GM23338 (cell line): ENCODE results near the gene MUC12. TPM values are rescaled to one million over a fixed set of nuclear protein-coding genes. Genes with fewer than 3 reads are reported as not detected.

Source experiments
- ATAC-seq: fragments of 200-7000 bp; cut with Tn5 transposase; 3 replicates; pipeline ENCODE4 v1.9.1; 2020
- DNase-seq: peaks from one replicate; pipeline ENCODE4 v3.0.0-alpha.2; 2015; ENCODE audit warnings: low spot score
- H2AFZ ChIP-seq: fragments of 200-600 bp; sonication (generic); 2 replicates; pipeline ENCODE4 v1.8.0; 2016; ENCODE audit warnings: antibody characterized with exemption, mild to moderate bottlenecking, moderate library complexity
- H3F3A ChIP-seq: fragments of 200-600 bp; sonication (generic); replicated peaks from 2 replicates; pipeline ENCODE4 v1.8.0; 2017; ENCODE audit warnings: antibody characterized with exemption, mixed run types, low read depth
- H3K27ac ChIP-seq: fragments of 200-600 bp; sonication (generic); 2 replicates; pipeline ENCODE4 v1.6.1; 2016; ENCODE audit warnings: low read depth
- H3K27me3 ChIP-seq: fragments of 200-600 bp; sonication (generic); 2 replicates; pipeline ENCODE4 v1.8.0; 2016; ENCODE audit warnings: mild to moderate bottlenecking, mixed run types, moderate library complexity; ENCODE audit not compliant: insufficient read depth
- H3K36me3 ChIP-seq: fragments of 200-600 bp; sonication (generic); 2 replicates; pipeline ENCODE4 v1.8.0; 2016; ENCODE audit warnings: mild to moderate bottlenecking; ENCODE audit not compliant: insufficient read depth
- H3K4me1 ChIP-seq: fragments of 200-600 bp; sonication (generic); 2 replicates; pipeline ENCODE4 v1.8.0; 2016; ENCODE audit warnings: mild to moderate bottlenecking, moderate library complexity; ENCODE audit not compliant: insufficient read depth
- H3K4me2 ChIP-seq: fragments of 200-600 bp; sonication (generic); 2 replicates; pipeline ENCODE4 v1.7.1; 2017; ENCODE audit warnings: mixed run types
- H3K4me3 ChIP-seq: fragments of 200-600 bp; sonication (generic); 2 replicates; pipeline ENCODE4 v1.6.1; 2016; ENCODE audit warnings: mixed run types
- H3K79me2 ChIP-seq: fragments of 200-600 bp; sonication (generic); replicated peaks from 2 replicates; pipeline ENCODE4 v1.8.0; 2017; ENCODE audit warnings: mild to moderate bottlenecking; ENCODE audit not compliant: insufficient read depth
- H3K9me2 ChIP-seq: fragments of 200-600 bp; sonication (generic); 2 replicates; pipeline ENCODE4 v1.8.0; 2017; ENCODE audit not compliant: insufficient read depth
- H4K20me1 ChIP-seq: fragments of 200-600 bp; sonication (generic); replicated peaks from 2 replicates; pipeline ENCODE4 v1.8.0; 2017; ENCODE audit warnings: mild to moderate bottlenecking; ENCODE audit not compliant: insufficient read depth
- H3K27ac Mint-ChIP-seq: 2 replicates; pipeline ENCODE4 v1.8.0; 2020; ENCODE audit warnings: inconsistent platforms, mild to moderate bottlenecking, moderate library complexity, mixed read lengths
- H3K27me3 Mint-ChIP-seq: 3 replicates; pipeline ENCODE4 v1.8.0; 2022; ENCODE audit warnings: low read depth, mild to moderate bottlenecking, moderate library complexity, mixed read lengths, inconsistent platforms; ENCODE audit not compliant: insufficient read depth, poor library complexity
- H3K36me3 Mint-ChIP-seq: 3 replicates; pipeline ENCODE4 v1.8.0; 2021; ENCODE audit warnings: low read depth, mild to moderate bottlenecking, inconsistent platforms, moderate library complexity, mixed read lengths
- H3K4me1 Mint-ChIP-seq: 3 replicates; pipeline ENCODE4 v1.8.0; 2020; ENCODE audit warnings: mild to moderate bottlenecking, inconsistent platforms, mixed read lengths
- H3K4me3 Mint-ChIP-seq: 3 replicates; pipeline ENCODE4 v1.8.0; 2021; ENCODE audit warnings: moderate library complexity, mild to moderate bottlenecking, inconsistent platforms, mixed read lengths
- H3K9me3 Mint-ChIP-seq: 3 replicates; pipeline ENCODE4 v1.8.0; 2020; ENCODE audit warnings: moderate library complexity, mild to moderate bottlenecking, inconsistent platforms, mixed read lengths
- JUNB ChIP-seq: IDR thresholded peaks from one replicate; pipeline ENCODE4 v1.6.1; 2016; ENCODE audit warnings: antibody characterized with exemption; ENCODE audit not compliant: unreplicated experiment
- ZNF114 ChIP-seq: fragments of 250-450 bp; sonication (Bioruptor Pico); IDR thresholded peaks from 2 replicates; pipeline ENCODE4 v1.5.0; 2020; ENCODE audit warnings: mild to moderate bottlenecking, moderate library complexity
- ZNF331 ChIP-seq: fragments of 250-450 bp; sonication (Bioruptor Pico); IDR thresholded peaks from 2 replicates; pipeline ENCODE4 v1.5.0; 2020; ENCODE audit warnings: low read depth, mild to moderate bottlenecking, moderate library complexity
- polyA plus RNA-seq: library from polyadenylated mRNA; unstranded; fragments of >200 nt; fragmentation: Nextera tagmentation; extraction: Ambion mirVana; gene quantifications from 2 replicates; pipeline ENCODE4 v1.2.1, GENCODE V29; 2016
- total RNA-seq: library from RNA; depleted of rRNA; stranded (reverse); fragments of >200 nt; shearing (Covaris generic); gene quantifications from 2 replicates; pipeline ENCODE4 v1.2.3, GENCODE V29; 2014
- TF ChIP-seq, protein P1 (sequence below): IDR thresholded peaks from one replicate; pipeline ENCODE4 v1.6.1; 2018; ENCODE audit warnings: antibody characterized with exemption; ENCODE audit not compliant: unreplicated experiment
- TF ChIP-seq, protein P2 (sequence below): fragments of 250-450 bp; sonication (Bioruptor Pico); IDR thresholded peaks from 2 replicates; pipeline ENCODE4 v1.5.0; 2020; ENCODE audit warnings: mild to moderate bottlenecking, moderate library complexity

The MUC12 gene
- total and polyA plus RNA-seq, 2 experiments from 2014 or later = 4.6 to 18.0 TPM

DNA sequence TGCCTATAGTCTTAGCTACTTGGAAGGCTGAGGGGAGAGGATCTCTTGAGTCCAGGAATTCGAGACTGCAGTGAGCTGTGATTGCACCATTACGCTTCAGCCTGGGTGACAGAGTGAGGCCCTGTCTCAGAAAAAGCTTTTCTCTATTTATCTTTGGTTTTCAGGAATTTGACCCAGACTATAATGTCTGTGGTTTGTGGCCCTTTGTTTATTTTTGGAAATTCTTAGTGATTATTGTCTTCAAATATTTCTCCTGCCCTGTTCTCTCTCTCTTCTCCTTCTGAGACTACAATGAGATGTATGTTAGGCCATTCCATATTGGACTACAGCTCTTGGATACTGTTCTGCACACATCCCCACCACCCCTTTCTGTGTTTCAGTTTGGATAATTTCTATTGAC lies 4.7 kb downstream of the MUC12 start:
- TF ChIP-seq ZNF331 (CRISPR knock-in tag) (no peak), ZNF114 (CRISPR knock-in tag) (no peak)
- TF ChIP-seq, protein P1, sequence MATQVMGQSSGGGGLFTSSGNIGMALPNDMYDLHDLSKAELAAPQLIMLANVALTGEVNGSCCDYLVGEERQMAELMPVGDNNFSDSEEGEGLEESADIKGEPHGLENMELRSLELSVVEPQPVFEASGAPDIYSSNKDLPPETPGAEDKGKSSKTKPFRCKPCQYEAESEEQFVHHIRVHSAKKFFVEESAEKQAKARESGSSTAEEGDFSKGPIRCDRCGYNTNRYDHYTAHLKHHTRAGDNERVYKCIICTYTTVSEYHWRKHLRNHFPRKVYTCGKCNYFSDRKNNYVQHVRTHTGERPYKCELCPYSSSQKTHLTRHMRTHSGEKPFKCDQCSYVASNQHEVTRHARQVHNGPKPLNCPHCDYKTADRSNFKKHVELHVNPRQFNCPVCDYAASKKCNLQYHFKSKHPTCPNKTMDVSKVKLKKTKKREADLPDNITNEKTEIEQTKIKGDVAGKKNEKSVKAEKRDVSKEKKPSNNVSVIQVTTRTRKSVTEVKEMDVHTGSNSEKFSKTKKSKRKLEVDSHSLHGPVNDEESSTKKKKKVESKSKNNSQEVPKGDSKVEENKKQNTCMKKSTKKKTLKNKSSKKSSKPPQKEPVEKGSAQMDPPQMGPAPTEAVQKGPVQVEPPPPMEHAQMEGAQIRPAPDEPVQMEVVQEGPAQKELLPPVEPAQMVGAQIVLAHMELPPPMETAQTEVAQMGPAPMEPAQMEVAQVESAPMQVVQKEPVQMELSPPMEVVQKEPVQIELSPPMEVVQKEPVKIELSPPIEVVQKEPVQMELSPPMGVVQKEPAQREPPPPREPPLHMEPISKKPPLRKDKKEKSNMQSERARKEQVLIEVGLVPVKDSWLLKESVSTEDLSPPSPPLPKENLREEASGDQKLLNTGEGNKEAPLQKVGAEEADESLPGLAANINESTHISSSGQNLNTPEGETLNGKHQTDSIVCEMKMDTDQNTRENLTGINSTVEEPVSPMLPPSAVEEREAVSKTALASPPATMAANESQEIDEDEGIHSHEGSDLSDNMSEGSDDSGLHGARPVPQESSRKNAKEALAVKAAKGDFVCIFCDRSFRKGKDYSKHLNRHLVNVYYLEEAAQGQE = no peak
- no peaks in the 10 kb centered on the region for H3K79me2 ChIP-seq
- Mint-ChIP-seq H3K27me3 (peaks cover 20% of the 10 kb centered on the region), H3K27ac (no peak overlapping the region), H3K36me3 (no peaks in the 10 kb centered on the region), H3K9me3 (no peaks in the 10 kb centered on the region), H3K4me3 (no peak overlapping the region), H3K4me1 (peaks cover 6% of the 10 kb centered on the region; the same call in 2 of the 3 replicates)
- no peaks in the 10 kb centered on the region for H4K20me1 ChIP-seq
- no peak for ATAC-seq
- H3F3A ChIP-seq = no peaks in the 10 kb centered on the region
- no peak overlapping the region for H3K4me3 ChIP-seq
- no peaks in the 10 kb centered on the region for H3K27me3 ChIP-seq
- H3K36me3 ChIP-seq = no peaks in the 10 kb centered on the region
- no peak overlapping the region for H3K4me2 ChIP-seq
- no peaks in the 10 kb centered on the region for H3K4me1 ChIP-seq
- no peak for DNase-seq
- H3K27ac ChIP-seq = no peak overlapping the region
- no peak overlapping the region for H2AFZ ChIP-seq
- H3K9me2 ChIP-seq = no peaks in the 10 kb centered on the region

DNA sequence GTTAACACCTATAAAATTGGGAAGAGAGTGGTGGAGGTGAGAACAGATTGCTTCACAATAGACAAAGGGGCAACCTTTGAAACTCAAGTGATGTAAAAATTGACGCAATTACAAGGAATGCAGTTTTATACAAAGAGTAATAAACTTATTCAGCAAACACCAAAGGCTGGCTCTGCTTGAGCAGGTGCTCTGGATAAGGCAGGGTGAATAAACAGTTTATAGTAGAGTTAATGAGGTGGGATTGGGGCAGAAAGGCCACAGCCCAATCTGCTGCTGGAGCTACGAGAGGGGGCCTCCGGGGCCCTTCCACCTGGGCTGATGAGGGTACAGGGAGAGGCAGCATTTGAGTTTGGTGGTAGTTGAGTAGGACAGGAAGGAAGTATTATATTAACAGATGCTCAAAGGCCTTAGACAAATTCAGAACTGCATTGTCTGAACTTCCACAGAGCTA lies 6.0 kb downstream of the MUC12 start:
- H3K4me1 ChIP-seq = no peaks in the 10 kb centered on the region
- H3K27ac ChIP-seq = no peak overlapping the region
- H2AFZ ChIP-seq = no peak overlapping the region
- H4K20me1 ChIP-seq = no peaks in the 10 kb centered on the region
- H3K4me3 ChIP-seq = no peak overlapping the region
- no peak for ATAC-seq
- H3K27me3 ChIP-seq = no peaks in the 10 kb centered on the region
- Mint-ChIP-seq H3K36me3 (no peaks in the 10 kb centered on the region), H3K4me1 (no peaks in the 10 kb centered on the region), H3K27ac (no peak overlapping the region), H3K27me3 (peaks cover 14% of the 10 kb centered on the region), H3K9me3 (no peaks in the 10 kb centered on the region), H3K4me3 (no peak overlapping the region)
- no peak overlapping the region for H3K4me2 ChIP-seq
- no peaks in the 10 kb centered on the region for H3F3A ChIP-seq
- TF ChIP-seq, protein P2, sequence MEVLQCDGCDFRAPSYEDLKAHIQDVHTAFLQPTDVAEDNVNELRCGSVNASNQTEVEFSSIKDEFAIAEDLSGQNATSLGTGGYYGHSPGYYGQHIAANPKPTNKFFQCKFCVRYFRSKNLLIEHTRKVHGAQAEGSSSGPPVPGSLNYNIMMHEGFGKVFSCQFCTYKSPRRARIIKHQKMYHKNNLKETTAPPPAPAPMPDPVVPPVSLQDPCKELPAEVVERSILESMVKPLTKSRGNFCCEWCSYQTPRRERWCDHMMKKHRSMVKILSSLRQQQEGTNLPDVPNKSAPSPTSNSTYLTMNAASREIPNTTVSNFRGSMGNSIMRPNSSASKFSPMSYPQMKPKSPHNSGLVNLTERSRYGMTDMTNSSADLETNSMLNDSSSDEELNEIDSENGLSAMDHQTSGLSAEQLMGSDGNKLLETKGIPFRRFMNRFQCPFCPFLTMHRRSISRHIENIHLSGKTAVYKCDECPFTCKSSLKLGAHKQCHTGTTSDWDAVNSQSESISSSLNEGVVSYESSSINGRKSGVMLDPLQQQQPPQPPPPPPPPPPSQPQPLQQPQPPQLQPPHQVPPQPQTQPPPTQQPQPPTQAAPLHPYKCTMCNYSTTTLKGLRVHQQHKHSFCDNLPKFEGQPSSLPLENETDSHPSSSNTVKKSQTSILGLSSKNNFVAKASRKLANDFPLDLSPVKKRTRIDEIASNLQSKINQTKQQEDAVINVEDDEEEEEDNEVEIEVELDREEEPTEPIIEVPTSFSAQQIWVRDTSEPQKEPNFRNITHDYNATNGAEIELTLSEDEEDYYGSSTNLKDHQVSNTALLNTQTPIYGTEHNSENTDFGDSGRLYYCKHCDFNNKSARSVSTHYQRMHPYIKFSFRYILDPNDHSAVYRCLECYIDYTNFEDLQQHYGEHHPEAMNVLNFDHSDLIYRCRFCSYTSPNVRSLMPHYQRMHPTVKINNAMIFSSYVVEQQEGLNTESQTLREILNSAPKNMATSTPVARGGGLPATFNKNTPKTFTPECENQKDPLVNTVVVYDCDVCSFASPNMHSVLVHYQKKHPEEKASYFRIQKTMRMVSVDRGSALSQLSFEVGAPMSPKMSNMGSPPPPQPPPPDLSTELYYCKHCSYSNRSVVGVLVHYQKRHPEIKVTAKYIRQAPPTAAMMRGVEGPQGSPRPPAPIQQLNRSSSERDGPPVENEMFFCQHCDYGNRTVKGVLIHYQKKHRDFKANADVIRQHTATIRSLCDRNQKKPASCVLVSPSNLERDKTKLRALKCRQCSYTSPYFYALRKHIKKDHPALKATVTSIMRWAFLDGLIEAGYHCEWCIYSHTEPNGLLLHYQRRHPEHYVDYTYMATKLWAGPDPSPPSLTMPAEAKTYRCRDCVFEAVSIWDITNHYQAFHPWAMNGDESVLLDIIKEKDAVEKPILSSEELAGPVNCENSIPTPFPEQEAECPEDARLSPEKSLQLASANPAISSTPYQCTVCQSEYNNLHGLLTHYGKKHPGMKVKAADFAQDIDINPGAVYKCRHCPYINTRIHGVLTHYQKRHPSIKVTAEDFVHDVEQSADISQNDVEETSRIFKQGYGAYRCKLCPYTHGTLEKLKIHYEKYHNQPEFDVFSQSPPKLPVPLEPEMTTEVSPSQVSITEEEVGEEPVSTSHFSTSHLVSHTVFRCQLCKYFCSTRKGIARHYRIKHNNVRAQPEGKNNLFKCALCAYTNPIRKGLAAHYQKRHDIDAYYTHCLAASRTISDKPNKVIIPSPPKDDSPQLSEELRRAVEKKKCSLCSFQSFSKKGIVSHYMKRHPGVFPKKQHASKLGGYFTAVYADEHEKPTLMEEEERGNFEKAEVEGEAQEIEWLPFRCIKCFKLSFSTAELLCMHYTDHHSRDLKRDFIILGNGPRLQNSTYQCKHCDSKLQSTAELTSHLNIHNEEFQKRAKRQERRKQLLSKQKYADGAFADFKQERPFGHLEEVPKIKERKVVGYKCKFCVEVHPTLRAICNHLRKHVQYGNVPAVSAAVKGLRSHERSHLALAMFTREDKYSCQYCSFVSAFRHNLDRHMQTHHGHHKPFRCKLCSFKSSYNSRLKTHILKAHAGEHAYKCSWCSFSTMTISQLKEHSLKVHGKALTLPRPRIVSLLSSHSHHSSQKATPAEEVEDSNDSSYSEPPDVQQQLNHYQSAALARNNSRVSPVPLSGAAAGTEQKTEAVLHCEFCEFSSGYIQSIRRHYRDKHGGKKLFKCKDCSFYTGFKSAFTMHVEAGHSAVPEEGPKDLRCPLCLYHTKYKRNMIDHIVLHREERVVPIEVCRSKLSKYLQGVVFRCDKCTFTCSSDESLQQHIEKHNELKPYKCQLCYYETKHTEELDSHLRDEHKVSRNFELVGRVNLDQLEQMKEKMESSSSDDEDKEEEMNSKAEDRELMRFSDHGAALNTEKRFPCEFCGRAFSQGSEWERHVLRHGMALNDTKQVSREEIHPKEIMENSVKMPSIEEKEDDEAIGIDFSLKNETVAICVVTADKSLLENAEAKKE (CRISPR knock-in tag) = no peak
- TF ChIP-seq JUNB = no peak
- no peaks in the 10 kb centered on the region for H3K36me3 ChIP-seq
- no peaks in the 10 kb centered on the region for H3K9me2 ChIP-seq
- H3K79me2 ChIP-seq = no peaks in the 10 kb centered on the region
- DNase-seq = no peak
